OCI-LY1 (cell line): ENCODE measurements around the gene RNU2-63P.

Experiments
- CTCF ChIP-seq: fragments of 200-600 bp; sonication (generic), shearing (Covaris generic); IDR thresholded peaks from 2 replicates; pipeline ENCODE4 v1.5.1; 2017; ENCODE audit warnings: mild to moderate bottlenecking, antibody characterized with exemption, low read length, moderate library complexity, mixed read lengths
- EZH2 ChIP-seq: fragments of 200-600 bp; sonication (generic), shearing (Covaris generic); IDR thresholded peaks from 2 replicates; pipeline ENCODE4 v1.8.0; 2017; ENCODE audit warnings: borderline replicate concordance, mixed run types, mild to moderate bottlenecking, antibody characterized with exemption, low read length, moderate library complexity, mixed read lengths

GRCh38 chr2:88036606-88037005 lies 20.3 kb upstream of the RNU2-63P start:
- TF ChIP-seq CTCF (no peak), EZH2 (no peak)
